ENCODE data around the gene DMRTB1. TPM values are rescaled to one million over a fixed set of nuclear protein-coding genes. Genes with fewer than 3 reads are reported as not detected.

The DMRTB1 gene
- total RNA-seq, 4 donors from 2014 or later: not detected

GRCh38 chr1:53450225-53450624 is 9.0 kb upstream of the DMRTB1 start:
- no peaks in the 10 kb centered on the region for H3K36me3 ChIP-seq
- H3K27ac ChIP-seq: no peak overlapping the region
- no peak overlapping the region for H3K4me3 ChIP-seq
- 22 to 28% methylated on average over 2 of the region's 2 CpGs for WGBS, 2 donors
- peaks cover 0 to 13% of the 10 kb centered on the region in 2 donors for H3K27me3 ChIP-seq
- H3K9me3 ChIP-seq: no peaks in the 10 kb centered on the region
- TF ChIP-seq CTCF (IDR thresholded peaks at IDR 0.05) (no peak), POLR2A (IDR thresholded peaks at IDR 0.05) (no peak), EP300 (IDR thresholded peaks at IDR 0.05) (no peak)
- no peaks in the 10 kb centered on the region for H3K4me1 ChIP-seq
- DNase-seq (ENCODE audit: low spot score in 2 of 2): no peak

GRCh38 chr1:53454019-53454418 is 5.2 kb upstream of the DMRTB1 start:
- Histone ChIP-seq H3K27me3 (peaks cover 0 to 13% of the 10 kb centered on the region in 2 donors), H3K4me3 (no peak overlapping the region), H3K4me1 (no peaks in the 10 kb centered on the region), H3K9me3 (no peaks in the 10 kb centered on the region), H3K27ac (no peak overlapping the region), H3K36me3 (no peaks in the 10 kb centered on the region)
- TF ChIP-seq EP300 (IDR thresholded peaks at IDR 0.05) (no peak), CTCF (IDR thresholded peaks at IDR 0.05) (no peak), POLR2A (IDR thresholded peaks at IDR 0.05) (no peak)
- DNase-seq (ENCODE audit: low spot score in 2 of 2): no peak
- WGBS, 2 donors: 86 to 88% methylated on average over 3 of the region's 3 CpGs

- Histone ChIP-seq H3K27me3 (peaks cover 0 to 5% of the 10 kb centered on the region in 2 donors), H3K36me3 (no peaks in the 10 kb centered on the region), H3K4me3 (no peak overlapping the region), H3K27ac (no peak overlapping the region), H3K9me3 (no peaks in the 10 kb centered on the region), H3K4me1 (no peaks in the 10 kb centered on the region)
- WGBS, 2 donors: 73 to 88% methylated on average over 6 of the region's 6 CpGs
- DNase-seq (ENCODE audit: low spot score in 2 of 2): no peak
- TF ChIP-seq EP300 (IDR thresholded peaks at IDR 0.05) (no peak), POLR2A (IDR thresholded peaks at IDR 0.05) (no peak), CTCF (IDR thresholded peaks at IDR 0.05) (no peak)
Observed at GRCh38 chr1:53455364-53455991, 3.7 kb upstream of the DMRTB1 start.

GRCh38 chr1:53458634-53459033 is 565 bp upstream of the DMRTB1 start:
- Histone ChIP-seq H3K4me1 (no peaks in the 10 kb centered on the region), H3K27me3 (peaks cover 0 to 5% of the 10 kb centered on the region in 2 donors), H3K36me3 (no peaks in the 10 kb centered on the region), H3K9me3 (no peaks in the 10 kb centered on the region), H3K27ac (no peak overlapping the region), H3K4me3 (no peak overlapping the region)
- WGBS, 2 donors: 70% methylated on average over 3 of the region's 3 CpGs
- no peak for TF ChIP-seq CTCF (IDR thresholded peaks at IDR 0.05)
- no peak for TF ChIP-seq EP300 (IDR thresholded peaks at IDR 0.05)
- no peak for TF ChIP-seq POLR2A (IDR thresholded peaks at IDR 0.05)
- DNase-seq (ENCODE audit: low spot score in 2 of 2): no peak

GRCh38 chr1:53460211-53460634 is 1.0 kb downstream of the DMRTB1 start:
- Histone ChIP-seq H3K36me3 (no peaks in the 10 kb centered on the region), H3K9me3 (no peaks in the 10 kb centered on the region), H3K27ac (no peak overlapping the region), H3K4me3 (no peak overlapping the region), H3K27me3 (peaks cover 0 to 5% of the 10 kb centered on the region in 2 donors), H3K4me1 (no peaks in the 10 kb centered on the region)
- TF ChIP-seq POLR2A (IDR thresholded peaks at IDR 0.05) (no peak), EP300 (IDR thresholded peaks at IDR 0.05) (no peak), CTCF (IDR thresholded peaks at IDR 0.05) (no peak)
- 92 to 94% methylated on average over 25 of the region's 25 CpGs for WGBS, 2 donors
- DNase-seq (ENCODE audit: low spot score in 2 of 2): no peak
